Right lobe of liver (tissue), 6 donors: Measurements from ENCODE around the gene BRSK2. TPM values are rescaled to one million over a fixed set of nuclear protein-coding genes. Genes with fewer than 3 reads are reported as not detected.
"Not testable (repeated sequence)": the region's sequence is repeated elsewhere in the genome, so short reads cannot be mapped to it uniquely, and the experiment has no call there.

Experiments used
- ATAC-seq, 4 donors: fragments of 200-7000 bp; cut with Tn5 transposase; one replicate each; pipeline ENCODE4 v1.9.1; 2020; ENCODE audit warnings: mild to moderate bottlenecking in 4 of 4, moderate library complexity in 4 of 4
- DNase-seq, 3 donors: peaks; one replicate each; pipeline ENCODE4 v3.0.0-alpha.2; 2020
- H3K27ac ChIP-seq, 3 donors: fragments of 200-600 bp; one replicate each; pipeline ENCODE4 v1.8.0; 2022
- H3K27me3 ChIP-seq, 2 donors: fragments of 200-600 bp; one replicate each; pipeline ENCODE4 v1.8.0; 2022
- H3K36me3 ChIP-seq, 4 donors: fragments of 200-600 bp; sonication (generic) in 1 of 4; one replicate each; pipeline versions ENCODE4 v1.5.1 to v1.8.0; 2017 to 2022; ENCODE audit warnings: control low read depth in 1 of 4
- H3K4me1 ChIP-seq, 4 donors: fragments of 200-600 bp; sonication (generic) in 1 of 4; one replicate each; pipeline versions ENCODE4 v1.5.1 to v1.8.0; 2017 to 2022; ENCODE audit warnings: control low read depth in 1 of 4
- H3K4me3 ChIP-seq, 3 donors: fragments of 200-600 bp; one replicate each; pipeline ENCODE4 v1.8.0; 2022
- H3K9me3 ChIP-seq, 4 donors: fragments of 200-600 bp; sonication (generic) in 1 of 4; one replicate each; pipeline versions ENCODE4 v1.5.1 to v1.8.0; 2017 to 2022; ENCODE audit warnings: control low read depth in 1 of 4
- POLR2A ChIP-seq: fragments of 450-650 bp; IDR thresholded peaks from one replicate; pipeline ENCODE4 v1.6.1; 2017; ENCODE audit warnings: antibody characterized with exemption, mild to moderate bottlenecking
- WGBS: methylation state at CpG from one replicate; pipeline ENCODE4 v1.1.6; 2018; ENCODE audit warnings: low coverage, low lambda C conversion rate; ENCODE audit not compliant: insufficient coverage; ENCODE audit errors: missing lambda C conversion rate; 5-methylcytosine and 5-hydroxymethylcytosine counted together
- intact Hi-C, 2 donors: fragments of 100-400 bp; cut with DNase I; formaldehyde crosslinking; loops; one replicate each; pipeline versions ENCODE4 v1.11.2 to v1.14.1; 2022
- total RNA-seq, 6 experiments: library from RNA; depleted of rRNA in 2 of 6; stranded (reverse); fragments of >200 nt in 2 of 6; fragmentation: NEBNext Ultra II Directional in 3 of 6; extraction: Animal tissue kit (Norgen Biotek cat#: 25700) in 3 of 6; gene quantifications; one replicate each; pipeline versions ENCODE4 v1.1.0 to v1.2.4, GENCODE V29; 2016 to 2023
- TF ChIP-seq, protein P1 (sequence below), 4 donors: fragments of 200-600 bp in 3 of 4; fragments of 450-650 bp in 1 of 4; IDR thresholded peaks; one replicate each; pipeline versions ENCODE4 v1.5.1 to v1.8.0; 2016 to 2022; ENCODE audit warnings: antibody characterized with exemption in 4 of 4, mild to moderate bottlenecking in 2 of 4
- donor health status: DM: no; HTN: yes; CAD: no.
- donor health status: DM: no; HTN: no; CAD: no.
- donor health status: DM: no; HTN: no; CAD: no.
- donor health status: DM: no; HTN: yes; CAD: no.
- donor health status: DM: no; HTN: yes; CAD: no.

The BRSK2 gene
- total RNA-seq, 6 experiments from 2014 or later: 0.12 to 0.49 TPM; not detected in 4

DNA sequence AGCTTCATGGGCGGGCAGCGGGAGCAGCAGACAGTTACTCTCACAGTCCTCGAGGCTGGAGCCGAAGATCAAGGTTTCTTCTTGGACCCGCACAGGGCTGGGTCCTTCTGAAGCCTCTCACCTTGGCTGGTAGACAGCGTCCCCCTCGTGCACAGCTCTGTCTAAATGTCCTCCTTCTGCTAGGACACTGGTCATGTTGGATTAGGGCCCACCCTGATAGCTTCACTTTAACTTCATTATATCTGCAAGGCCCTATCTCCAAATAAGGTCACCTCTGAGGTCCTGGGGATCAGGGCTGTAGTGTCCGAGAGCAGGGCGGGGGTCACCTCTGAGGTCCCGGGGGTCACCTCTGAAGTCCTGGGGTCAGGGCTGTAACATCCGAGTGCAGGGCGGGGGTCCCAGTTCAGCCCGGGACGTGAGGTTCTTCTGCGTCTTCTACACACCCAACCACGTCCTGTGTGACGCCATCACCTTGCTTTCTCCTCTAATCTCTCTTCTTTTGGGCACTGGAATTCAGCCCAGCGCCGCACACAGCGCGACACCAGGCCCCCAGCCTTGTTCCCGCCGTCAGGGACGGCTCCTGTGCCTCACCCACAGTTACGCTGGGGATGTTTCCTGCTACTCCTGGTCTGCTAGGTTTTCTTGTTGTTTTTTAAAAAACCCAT, 46.2 kb upstream of the BRSK2 start:
- Histone ChIP-seq H3K4me3 (no peak overlapping the region), H3K27me3 (no peaks in the 10 kb centered on the region), H3K4me1 (no peaks in the 10 kb centered on the region), H3K36me3 (no peaks in the 10 kb centered on the region), H3K9me3 (no peaks in the 10 kb centered on the region), H3K27ac (no peak overlapping the region)
- ATAC-seq: no peak
- TF ChIP-seq, protein P1, sequence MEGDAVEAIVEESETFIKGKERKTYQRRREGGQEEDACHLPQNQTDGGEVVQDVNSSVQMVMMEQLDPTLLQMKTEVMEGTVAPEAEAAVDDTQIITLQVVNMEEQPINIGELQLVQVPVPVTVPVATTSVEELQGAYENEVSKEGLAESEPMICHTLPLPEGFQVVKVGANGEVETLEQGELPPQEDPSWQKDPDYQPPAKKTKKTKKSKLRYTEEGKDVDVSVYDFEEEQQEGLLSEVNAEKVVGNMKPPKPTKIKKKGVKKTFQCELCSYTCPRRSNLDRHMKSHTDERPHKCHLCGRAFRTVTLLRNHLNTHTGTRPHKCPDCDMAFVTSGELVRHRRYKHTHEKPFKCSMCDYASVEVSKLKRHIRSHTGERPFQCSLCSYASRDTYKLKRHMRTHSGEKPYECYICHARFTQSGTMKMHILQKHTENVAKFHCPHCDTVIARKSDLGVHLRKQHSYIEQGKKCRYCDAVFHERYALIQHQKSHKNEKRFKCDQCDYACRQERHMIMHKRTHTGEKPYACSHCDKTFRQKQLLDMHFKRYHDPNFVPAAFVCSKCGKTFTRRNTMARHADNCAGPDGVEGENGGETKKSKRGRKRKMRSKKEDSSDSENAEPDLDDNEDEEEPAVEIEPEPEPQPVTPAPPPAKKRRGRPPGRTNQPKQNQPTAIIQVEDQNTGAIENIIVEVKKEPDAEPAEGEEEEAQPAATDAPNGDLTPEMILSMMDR (IDR thresholded peaks at IDR 0.05): no peak
- no peak for TF ChIP-seq POLR2A
- DNase-seq: peak in 1 of 3 donors; percentile 30
- intact Hi-C loops: no loop called here
- WGBS: 68% methylated on average over 9 of the region's 25 CpGs

- H3K4me1 ChIP-seq: no peaks in the 10 kb centered on the region
- H3K9me3 ChIP-seq: no peaks in the 10 kb centered on the region
- no peaks in the 10 kb centered on the region for H3K36me3 ChIP-seq
- ATAC-seq (no peak), DNase-seq (peak in 1 of 3 donors; percentile 39)
- no peaks in the 10 kb centered on the region for H3K27me3 ChIP-seq
- WGBS: 63% methylated on average over 12 of the region's 26 CpGs
- no peak for TF ChIP-seq POLR2A
- TF ChIP-seq, protein P1 (IDR thresholded peaks at IDR 0.05): no peak
- no peak overlapping the region for H3K4me3 ChIP-seq
- H3K27ac ChIP-seq: no peak overlapping the region
- intact Hi-C loops: no loop called here
These were observed 45.6 kb upstream of the BRSK2 start for GRCh38 chr11:1344056-1344635.

DNA sequence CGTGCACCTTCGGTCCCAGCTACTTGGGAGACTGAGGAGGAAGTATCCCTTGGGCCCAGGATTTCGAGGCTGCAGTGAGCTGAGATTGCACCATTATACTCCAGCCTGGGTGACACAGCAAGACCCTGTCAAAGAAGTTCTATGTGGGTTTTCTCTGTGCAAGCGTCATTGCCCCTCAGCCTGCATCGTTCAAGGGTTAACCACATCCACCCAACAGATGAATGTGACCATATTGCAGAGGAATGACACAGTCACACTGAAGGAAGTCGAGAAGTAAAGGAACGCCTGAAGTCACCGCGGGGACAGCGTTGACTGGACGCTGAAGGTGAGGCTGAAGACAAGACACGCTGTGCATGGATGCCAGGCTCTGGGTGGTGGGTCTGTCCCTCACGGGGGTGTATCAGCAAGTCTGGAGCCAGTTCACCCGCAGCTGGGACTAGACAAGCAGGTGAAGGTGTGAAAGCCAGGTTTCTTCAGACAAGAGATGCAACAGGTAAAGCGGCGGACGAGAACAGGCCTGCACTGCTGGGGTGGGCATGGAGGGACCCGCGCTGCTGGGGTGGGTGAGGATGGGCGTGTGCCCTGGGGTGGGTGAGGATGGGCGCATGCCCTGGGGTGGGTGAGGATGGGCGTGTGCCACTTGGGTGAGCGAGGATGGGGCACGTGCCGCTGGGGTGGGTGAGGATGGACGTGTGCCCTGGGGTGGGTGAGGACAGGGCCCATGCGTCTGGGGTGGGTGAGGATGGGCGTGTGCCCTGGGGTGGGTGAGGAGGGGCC, 43.8 kb upstream of the BRSK2 start:
- H3K4me1 ChIP-seq: no peaks in the 10 kb centered on the region
- ATAC-seq (no peak), DNase-seq (peak in 1 of 3 donors; percentile 39)
- intact Hi-C loops: no loop called here
- no peak overlapping the region for H3K4me3 ChIP-seq
- H3K27me3 ChIP-seq: no peaks in the 10 kb centered on the region
- no peaks in the 10 kb centered on the region for H3K36me3 ChIP-seq
- H3K27ac ChIP-seq: no peak overlapping the region
- TF ChIP-seq, protein P1 (IDR thresholded peaks at IDR 0.05): no peak
- TF ChIP-seq POLR2A: no peak
- H3K9me3 ChIP-seq: no peaks in the 10 kb centered on the region
- 65% methylated on average over 19 of the region's 28 CpGs for WGBS

DNA sequence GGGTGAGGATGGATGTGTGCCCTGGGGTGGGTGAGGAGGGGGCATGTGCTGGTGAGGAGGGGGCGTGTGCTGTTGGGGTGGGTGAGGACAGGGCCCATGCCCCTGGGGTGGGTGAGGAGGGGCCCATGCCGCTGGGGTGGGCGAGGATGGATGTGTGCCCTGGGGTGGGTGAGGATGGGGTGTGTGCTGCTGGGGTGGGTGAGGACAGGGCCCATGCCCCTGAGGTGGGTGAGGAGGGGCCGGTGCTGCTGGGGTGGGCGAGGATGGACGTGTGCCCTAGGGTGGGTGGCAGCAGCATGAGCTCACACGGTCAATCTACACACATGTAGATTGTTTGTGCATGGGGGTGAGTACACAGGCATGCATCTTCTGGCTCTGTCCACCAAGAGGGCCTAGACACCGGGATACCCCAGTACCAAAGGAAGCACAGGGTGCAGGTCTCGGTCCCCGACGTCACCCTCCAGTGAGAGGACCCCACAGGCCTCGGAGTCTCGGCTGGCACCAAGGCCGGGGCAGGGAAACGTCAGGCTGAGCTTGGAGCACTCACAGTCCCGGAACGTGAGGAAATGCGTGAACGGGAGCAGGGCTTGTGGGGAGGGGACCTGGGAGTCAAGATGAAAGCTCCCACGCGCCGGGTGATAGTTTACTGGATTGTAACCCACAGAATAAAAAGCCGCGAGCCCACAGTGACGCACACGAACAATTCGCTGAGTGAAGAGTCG, 42.9 kb upstream of the BRSK2 start:
- H3K36me3 ChIP-seq: no peaks in the 10 kb centered on the region
- ATAC-seq (no peak), DNase-seq (peak in 1 of 3 donors; percentile 33)
- no peaks in the 10 kb centered on the region for H3K27me3 ChIP-seq
- WGBS: 86% methylated on average over 17 of the region's 28 CpGs
- no peaks in the 10 kb centered on the region for H3K9me3 ChIP-seq
- TF ChIP-seq, protein P1 (IDR thresholded peaks at IDR 0.05): no peak
- TF ChIP-seq POLR2A: no peak
- intact Hi-C loops: no loop called here
- H3K4me1 ChIP-seq: no peaks in the 10 kb centered on the region
- H3K4me3 ChIP-seq: no peak overlapping the region
- H3K27ac ChIP-seq: no peak overlapping the region

- intact Hi-C loops, H3K27ac ChIP-seq, H3K9me3 ChIP-seq, H3K36me3 ChIP-seq, ATAC-seq, H3K4me1 ChIP-seq, H3K4me3 ChIP-seq, H3K27me3 ChIP-seq: not testable (repeated sequence)
- 80% methylated on average over 2 of the region's 18 CpGs for WGBS
- DNase-seq: peak in 1 of 3 donors; percentile 42
These were observed 42.2 kb upstream of the BRSK2 start for GRCh38 chr11:1347411-1347999.
